HG03135 (cell line): ENCODE results near the gene CST8.

Experiments
- ATAC-seq: cut with Tn5 transposase; IDR thresholded peaks from one replicate; pipeline ENCODE4 v1.9.1; 2021; ENCODE audit warnings: mild to moderate bottlenecking, moderate library complexity; ENCODE audit not compliant: unreplicated experiment

CST8 gene

DNA sequence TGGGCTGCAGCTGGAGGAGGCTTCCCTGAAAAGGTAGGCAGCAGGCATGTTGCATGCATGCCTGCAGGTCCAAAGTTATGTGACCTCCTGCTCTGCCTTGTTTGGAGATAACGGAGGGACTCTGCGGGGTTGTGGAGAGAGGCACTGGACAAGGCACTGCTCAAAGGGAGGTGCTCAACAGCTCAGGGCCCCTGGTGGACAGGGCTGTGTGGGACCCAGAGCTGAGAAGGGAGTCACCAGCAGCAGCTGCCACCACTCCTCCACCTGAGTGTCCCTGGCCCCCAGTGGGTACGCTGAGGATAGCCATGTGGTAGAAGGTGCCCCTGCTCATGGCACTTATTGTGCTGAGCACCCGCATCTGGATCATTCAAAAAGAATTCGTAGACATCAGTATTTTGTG is 15.5 kb upstream of the CST8 start:
- ATAC-seq: no peak

DNA sequence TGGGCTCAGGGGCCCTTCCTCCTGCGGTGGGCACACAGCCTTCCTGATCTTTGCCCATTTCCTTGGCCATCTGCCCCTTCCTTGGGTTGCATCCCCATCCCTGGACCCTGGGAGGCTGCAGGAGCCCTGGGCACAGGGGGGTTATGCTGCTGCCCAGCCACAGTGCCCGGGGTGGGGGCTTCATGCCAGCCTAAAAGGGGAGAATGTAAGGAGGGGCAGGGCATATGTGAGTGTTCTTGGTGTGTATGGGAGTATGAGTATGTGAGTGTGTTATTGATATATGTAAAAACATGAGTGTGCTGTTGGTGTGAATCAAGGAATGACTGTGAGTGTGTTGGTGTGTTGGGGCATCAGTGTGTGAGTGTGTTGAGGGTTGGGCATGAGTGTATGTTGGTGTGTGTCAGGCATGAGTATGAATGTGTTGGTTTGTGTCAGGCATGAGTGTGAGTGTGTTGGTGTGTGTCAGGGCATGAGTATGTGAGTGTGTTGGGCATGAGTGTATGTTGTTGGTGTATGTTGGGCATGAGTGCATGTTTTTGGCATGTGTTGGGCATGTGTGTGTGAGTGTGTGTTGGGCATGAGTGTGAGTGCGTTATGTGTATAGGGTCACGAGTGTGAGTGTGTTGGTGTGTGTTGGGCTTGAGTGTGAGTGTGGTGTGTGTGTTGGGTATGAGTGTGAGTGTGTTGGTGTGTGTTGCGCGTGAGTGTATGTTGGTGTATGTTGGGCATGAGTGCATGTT is 14.7 kb upstream of the CST8 start:
- no peak for ATAC-seq

DNA sequence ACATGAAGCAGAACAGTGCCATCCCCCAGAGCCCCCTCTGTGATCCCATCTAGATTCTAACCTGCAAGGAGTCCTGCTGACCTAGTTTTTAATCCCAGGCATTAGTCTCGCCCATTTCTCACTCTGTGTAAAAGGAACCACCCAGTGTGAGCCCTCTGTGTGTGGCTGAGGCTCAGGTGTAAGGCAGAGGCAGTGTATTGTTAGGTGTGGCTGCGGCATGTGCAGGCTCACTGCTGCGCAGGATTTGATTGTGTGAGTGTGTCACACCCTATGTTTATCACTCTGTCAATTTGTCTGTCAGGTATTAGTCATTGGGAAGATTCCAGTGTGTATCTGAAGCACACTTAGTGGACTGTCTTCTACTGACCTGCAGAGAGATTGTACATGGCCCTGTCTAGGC is 13.7 kb upstream of the CST8 start:
- ATAC-seq: no peak

DNA sequence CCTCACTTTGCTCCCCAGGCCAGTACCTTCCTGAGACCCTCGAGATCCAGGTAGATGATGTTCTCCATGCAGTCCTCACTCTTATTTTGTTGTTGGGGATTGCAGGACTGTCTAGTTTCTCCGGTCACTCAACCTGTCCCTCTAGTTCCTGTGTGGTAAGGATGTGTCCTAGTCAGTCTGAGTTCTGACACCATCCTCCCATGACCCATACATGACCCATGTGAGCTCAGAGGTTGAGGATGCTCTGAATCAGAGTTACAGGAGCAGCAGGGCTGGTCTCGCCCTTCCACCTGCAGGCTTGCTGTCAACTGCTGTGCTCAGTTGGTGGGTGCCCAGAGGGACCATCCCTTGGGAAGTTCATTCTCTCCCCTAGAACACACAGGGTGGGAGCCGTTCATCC is 11.9 kb upstream of the CST8 start:
- ATAC-seq: no peak

DNA sequence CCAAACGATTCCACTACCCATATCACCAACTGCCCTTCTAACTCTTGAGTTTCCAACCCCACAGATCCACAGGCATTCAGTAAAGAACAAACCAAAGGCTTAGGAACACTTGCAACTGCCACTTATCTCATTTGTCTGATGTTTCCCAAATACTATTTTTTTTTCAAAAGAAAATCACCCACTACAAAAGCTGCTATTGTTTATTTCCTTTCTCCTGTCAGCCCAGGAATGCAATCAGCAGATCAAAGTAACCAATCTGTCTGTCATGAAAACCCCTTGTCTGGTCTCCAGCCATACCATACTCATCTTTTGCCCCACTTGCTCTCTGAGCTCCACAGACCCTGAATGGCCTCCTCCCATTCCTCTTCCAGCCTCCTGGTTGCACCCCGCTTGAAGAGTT is 8.8 kb upstream of the CST8 start:
- no peak for ATAC-seq

DNA sequence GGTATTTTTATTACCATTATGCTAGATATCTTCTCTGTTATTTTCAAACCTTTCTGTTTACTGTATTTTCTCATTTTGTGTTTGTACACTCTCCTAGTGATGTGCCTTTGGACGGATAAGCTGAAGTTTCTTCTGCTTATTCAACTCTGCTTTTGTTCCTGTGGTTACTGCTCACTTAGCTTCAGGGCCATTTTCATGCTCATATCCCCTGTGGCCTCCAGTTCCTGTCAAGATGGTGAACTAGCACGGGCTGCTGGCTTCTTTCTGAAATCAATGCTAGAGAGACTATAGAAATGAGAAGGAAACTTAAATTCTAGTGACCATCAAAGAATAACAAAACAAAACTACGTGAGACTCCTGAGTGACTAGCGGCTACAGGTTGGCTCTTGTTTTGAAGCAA is 6.8 kb upstream of the CST8 start:
- no peak for ATAC-seq

DNA sequence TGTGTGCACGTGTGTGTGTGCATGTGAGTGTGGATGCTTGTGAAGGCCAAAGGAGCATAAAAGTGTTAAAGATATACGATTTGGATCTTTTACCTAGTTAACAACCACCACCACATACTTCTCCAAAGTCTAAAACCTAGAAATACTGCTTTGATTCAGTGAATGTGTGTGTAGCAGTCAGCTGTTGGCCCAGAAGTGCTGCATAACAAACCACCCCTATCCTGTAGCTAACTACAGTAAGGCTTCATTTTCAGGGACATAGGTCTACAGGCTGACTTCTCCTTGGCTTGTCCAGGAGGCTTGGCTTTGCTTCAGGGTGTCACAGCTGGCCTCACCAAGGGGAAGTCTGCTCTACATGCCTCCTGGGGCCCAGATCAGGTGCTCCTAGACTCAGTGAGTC is 2.4 kb upstream of the CST8 start:
- no peak for ATAC-seq

DNA sequence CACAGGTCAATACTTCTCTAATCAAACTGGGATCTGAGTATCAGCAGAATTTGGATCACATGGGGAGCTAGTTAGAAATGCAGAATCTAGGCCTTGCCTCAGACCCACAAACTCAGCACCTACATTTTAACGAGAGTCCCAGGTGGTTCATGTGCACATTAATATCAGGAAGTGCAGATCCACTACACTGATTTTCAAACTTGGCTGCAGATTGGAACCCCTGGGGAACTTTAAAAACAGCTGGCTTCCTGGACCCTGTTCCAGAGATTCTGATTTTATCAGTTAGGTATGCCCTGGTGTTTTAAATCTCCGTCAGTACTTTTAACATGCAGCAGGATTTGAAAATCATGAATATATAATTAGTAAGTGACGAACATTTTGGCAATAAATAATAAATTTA is 1.9 kb upstream of the CST8 start:
- no peak for ATAC-seq

DNA sequence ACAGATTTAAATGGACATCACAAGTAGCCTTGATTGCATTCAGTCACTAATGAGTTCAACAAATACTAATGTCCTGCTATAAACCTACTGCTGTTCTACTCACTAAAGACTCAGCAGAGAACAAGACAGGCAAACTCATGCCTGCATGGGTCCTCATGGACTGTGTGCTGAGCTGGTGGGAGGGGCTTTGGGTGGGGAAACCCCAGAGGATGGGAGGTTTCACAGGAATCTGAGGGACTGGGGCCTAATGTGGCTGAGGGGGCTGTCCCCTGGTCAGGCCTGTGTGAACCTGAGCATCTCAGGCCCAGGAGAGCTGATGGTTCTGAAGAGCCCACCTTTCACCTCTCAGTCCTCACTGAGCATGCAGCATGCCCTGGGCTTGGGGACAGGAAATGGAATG is 1.4 kb downstream of the CST8 start:
- ATAC-seq: no peak

DNA sequence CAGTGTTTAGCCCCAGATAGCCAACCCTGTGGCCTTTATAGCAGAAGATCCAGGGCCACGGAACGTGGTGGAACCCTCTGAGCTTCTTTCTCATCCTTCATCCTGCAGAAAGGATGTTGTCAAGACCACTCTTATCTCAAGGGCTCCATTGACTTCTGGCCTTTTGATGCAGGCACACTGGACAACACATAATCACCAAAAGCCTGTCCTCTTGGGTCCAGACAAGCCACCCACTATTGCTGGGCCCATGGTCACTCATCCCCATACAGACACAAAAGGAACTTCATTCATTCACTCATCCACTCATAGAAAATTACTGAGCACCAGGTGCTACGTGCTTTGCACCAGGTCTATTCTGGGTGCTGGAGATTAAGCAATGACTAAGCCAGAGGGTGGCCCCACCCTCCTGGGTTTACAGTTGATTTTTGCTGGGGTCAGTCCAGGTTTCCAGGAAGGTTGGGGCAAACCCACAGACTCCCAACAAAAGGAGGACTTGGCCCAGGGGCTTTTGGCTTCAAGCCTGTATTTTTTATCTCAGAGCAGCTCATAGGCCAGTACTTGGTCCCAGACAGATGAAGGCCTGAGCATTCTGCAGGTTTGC is 2.4 kb downstream of the CST8 start:
- no peak for ATAC-seq

DNA sequence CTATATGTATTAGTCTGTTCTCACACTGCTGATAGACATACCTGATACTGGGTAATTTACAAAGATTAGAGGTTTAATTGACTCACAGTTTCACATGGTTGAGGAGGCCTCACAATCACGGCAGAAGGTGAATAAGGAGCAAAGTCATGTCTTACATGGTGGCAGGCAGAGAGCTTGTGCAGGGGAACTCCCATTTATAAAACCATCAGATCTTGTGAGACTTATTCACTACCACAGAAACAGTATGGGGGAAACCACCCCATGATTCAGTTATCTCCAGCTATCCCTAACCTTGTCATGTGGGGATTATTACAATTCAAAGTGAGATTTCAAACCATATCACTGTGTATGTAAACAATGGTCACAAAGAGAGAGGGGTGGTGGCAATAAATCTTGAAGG is 6.6 kb downstream of the CST8 start:
- ATAC-seq: no peak

DNA sequence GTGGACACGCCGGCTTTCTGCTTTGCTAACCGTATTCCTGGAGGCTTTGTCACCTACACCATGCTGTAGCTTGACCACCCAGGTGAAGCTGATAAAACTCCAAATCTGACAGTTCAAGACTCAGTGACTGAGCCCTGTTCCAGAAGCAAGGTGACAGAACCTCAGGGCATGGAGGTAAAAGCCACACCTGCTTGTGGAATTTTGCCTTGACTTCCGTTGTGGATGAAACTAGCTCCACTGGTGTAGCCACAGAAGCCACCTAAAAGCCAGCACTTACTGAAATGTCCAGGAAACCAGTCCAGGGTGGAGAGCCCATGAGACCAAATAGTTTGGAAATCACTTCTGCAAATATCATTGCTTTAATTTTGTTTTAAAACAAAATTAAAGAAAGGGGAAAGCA is 11.0 kb downstream of the CST8 start:
- no peak for ATAC-seq

DNA sequence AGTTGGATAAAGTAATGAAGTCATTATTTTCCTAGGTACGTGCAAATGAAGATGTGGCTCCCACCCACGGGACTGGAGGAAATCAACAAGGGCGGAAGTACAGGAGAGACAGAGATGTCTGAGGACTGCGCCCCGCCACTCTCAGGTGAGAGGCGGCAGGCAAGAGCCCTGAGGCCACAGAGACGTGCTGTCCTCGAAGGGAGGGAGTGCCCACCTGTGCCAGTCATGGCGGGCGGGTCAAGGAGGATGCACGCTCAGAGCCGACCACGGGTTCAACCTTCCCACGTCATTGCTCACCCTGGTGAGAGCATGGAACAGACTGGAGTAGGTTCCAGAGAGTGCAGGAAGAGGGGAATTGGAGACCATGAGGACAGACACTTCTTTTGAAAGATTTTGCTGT is 12.7 kb downstream of the CST8 start:
- ATAC-seq: no peak

DNA sequence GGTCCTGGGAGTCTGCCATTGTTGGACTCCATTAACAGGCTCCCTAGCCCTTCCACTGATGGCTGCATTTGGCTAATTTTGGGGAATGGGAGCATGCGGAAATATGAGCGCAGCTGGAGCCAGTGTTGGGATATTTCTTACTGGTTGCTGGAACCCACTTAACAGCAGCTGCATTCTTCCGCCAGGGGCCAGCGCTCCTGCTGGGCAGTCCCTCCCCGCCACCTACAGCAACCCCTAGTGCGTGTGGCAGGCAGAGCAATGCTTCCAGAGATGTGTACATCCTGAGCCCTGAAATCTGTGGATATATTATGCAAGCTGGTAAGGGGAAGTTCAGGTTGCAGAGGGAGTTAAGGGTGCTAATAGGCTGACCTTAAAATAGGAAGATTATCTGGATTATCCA is 16.4 kb downstream of the CST8 start:
- no peak for ATAC-seq

DNA sequence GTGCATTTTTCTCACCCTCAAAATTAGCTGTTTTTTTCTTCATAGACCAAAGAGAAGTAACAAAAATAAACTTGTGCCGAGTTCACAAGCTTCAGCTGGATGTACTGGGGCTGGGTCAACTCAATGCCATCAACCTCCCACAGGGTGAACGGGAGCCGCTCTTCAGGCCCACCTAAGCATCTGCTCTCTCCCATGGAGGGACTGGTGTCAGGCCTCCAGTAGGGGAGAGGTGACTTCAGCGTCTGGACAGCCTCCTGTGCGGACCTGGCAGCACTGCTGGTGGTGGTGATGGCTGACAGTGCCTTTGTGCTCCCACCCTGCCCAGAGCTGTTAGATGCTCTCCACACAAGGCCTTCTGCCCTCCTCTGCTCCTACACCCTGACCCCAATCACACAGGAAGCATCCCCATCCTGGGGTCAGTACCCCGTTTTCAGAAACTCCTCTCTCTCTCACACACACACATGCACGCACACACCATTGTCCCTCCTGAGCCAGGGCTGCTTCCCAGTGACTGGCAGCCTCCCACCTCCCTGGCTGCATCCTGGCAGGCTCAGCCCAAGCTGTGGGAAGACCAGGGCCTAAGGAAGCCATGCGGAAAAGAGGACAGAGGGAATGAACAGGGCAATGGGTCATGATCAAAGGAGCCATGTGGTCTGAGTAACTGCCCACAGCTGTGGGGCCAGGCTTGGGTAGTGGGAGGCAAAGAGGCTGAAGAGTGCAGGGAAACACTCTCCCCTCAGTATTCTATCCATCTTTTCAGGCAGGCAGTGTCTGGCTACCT is 17.7 kb downstream of the CST8 start:
- ATAC-seq: no peak

DNA sequence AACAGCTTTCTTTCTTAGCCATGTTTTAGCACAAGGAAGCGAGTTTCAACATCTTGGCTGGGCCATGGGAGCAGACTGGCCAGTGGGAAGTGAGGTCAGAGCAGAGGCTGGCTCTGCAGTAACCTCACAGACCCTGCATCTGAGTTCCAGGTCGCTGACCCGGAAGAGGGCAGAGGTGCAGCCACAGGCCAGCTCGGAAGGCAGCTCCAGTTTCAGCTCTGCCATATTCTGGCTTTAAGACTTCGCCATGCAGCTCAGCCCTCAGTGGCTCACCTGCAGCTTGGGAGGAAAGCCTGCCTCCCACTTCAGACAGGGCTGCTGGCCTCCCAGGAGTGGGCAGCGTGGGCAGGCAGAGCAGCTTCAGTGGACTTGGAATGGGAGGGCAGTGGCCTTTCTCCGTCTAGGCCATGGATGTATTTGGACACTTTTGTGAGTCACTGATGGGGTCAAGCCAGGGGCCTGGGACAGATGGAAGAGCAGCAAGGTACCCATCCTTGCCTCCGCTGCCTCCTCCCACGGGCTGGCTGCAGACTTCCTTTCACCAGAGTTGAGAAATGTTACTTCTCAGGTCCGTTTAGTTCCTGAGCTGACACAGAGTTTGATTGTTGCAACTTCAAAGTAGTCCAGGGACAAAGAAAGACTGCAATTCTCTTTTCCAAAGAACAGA is 18.5 kb downstream of the CST8 start:
- no peak for ATAC-seq

DNA sequence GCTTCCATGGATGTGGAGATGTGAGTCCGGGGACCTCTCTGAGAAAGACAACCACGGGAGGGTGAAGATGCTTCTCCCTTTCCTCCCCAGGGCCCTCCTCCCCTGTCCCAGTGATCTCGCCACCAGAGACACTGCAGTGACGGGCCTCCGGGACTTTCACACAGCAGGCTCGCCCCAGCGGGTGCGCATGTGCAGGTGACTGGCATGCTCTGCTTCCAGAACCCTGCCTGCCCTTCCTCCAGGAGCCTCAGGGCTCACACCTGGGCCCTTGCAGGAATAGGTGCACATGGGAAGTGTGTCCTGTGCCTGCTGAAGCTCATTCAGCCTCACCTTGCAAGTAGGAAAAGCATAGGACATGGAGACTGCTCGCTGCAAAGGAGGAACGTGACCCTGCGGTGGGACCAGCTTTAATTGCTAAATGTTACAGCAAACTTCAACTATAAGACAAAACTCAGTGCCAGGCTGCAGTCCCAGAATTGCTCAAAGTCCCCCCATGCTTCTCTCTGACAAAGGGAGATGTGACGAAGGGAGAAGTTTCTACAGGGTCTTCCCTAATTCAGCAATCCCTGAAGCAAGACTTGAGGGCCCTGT is 19.2 kb downstream of the CST8 start:
- ATAC-seq: no peak

DNA sequence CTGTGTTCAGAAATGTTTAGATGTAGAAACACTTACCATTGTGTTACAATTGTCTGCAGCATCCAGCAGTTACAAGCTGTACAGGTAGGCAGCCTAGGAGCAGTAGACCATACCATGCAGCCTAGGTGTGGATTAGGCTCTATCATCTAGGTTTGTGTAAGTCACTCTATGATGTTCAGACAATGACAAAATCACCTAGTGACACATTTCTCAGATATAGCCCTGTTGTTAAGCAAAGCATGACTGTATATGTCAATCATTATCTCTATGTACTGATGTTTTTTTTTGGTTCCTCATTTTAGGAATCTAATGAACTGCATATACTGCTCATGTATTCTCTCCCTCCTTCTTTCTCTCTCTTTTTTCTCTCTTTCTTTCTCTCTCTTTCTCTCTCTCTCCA is 22.2 kb downstream of the CST8 start:
- peak; percentile 74 for ATAC-seq

DNA sequence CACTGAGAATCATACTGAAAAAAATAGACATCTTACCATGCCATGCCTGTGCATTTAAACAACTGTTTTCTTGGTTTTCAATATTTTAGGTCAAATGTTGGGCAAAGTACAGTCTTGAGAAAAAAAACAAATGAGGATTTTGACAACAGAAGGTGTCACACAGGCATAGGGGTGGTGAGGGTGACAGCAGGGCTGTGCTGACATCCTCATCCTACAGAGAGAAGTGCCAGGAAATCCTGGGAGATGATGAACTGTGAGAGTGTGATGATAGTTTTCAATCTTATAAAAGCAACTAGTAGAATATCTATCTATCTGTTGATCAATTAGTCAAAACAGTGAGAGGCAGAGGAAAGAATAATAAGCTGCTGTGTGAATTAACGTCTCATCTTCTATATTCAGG is 23.9 kb downstream of the CST8 start:
- ATAC-seq: no peak

DNA sequence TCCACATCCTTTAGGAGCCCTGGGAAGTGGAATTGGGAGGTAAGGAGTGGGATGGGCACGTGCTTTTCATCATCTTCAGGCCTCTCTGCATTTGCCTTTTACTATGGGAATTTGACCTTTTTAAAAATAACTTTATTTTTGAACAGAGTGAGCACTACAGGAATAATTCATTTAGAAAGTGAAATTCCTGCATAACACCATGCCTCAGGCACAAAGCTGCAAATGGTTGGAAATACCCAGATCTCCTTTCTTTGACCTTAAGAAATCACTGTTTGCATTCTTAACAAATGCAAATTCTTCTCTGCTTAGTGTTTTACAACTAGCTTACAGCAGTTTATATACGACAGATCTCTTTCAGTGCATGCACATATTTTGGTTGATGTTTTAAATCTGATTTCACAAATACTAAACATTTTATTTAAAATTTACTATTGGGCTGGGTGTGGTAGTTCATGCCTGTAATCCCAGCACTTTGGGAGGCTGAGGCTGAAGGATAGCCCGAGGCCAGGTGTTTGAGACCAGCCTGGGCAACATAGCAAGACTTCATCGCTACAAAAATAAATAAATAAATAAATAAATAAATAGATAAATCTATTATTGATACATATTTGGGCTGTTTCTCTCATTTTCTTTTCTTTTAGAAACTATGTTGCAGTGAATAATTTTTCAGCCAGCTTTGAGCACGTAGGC is 24.5 kb downstream of the CST8 start:
- no peak for ATAC-seq

DNA sequence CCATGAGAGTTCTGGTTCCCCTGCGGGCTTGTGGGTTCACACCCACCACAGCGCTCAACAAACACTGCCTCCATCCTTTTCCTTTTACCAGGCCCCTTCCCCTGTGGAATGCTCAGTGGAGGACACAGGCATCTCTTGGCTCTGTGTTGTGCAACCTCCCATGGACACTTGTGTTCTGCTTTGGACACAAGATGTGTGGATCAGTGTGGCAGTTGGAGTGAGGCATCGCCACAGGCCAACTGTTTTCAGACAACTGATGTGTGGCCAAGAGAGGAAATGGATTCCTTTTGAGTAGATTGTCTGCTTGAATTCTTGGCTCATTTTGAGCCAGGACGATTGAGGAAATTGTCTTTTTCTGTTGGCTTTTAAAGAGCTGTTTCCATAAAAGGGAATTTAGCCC is 26.8 kb downstream of the CST8 start:
- no peak for ATAC-seq
